ENCODE data around the gene CCDC178.
A peak's percentile ranks its signal among the peaks of the same experiment; 100 is the strongest.

Gene CCDC178

GRCh38 chr18:32902568-32903330 lies 537.8 kb downstream of the CCDC178 start:
- no peaks in the 10 kb centered on the region for H3K4me1 ChIP-seq (ENCODE audit: insufficient read depth, insufficient read length)
- H3K4me3 ChIP-seq (ENCODE audit: insufficient read length, low read depth), result no peak overlapping the region
- H3K36me3 ChIP-seq (ENCODE audit: insufficient read depth, insufficient read length, low read length), result no peaks in the 10 kb centered on the region
- no peak for TF ChIP-seq SUZ12 (IDR thresholded peaks at IDR 0.05; ENCODE audit: extremely low read depth, insufficient read depth, insufficient read length)
- no peak overlapping the region for H3K9ac ChIP-seq (ENCODE audit: insufficient read length, low read depth)
- H3K9me3 ChIP-seq (ENCODE audit: insufficient read depth, low read length), result peaks cover 5% of the 10 kb centered on the region
- no peaks in the 10 kb centered on the region for H3K27me3 ChIP-seq (ENCODE audit: insufficient read depth, insufficient read length)
- DNase-seq (ENCODE audit: low read depth, low spot score), result no peak

DNA sequence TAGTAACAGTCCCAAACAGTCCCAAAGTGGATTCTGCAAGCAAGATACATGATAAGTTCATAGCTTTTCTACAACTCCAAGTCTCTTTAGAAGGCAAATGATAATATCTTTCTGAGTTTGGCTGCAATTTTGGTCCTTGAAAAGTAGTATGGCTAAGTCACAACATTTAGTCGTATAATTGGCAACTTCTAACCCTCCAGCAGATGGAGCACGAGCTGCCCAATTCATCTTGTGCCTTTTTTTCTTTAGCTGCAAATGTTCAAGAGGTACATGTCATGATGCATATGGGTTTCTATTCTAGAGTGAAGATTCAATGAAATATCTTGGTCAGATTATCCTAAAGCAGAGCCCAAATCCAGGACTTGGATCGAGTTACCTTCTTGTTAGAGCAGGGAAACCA lies 540.7 kb downstream of the CCDC178 start:
- no peaks in the 10 kb centered on the region for H3K27me3 ChIP-seq (ENCODE audit: insufficient read depth, insufficient read length)
- H3K9ac ChIP-seq (ENCODE audit: insufficient read length, low read depth), result no peak overlapping the region
- H3K36me3 ChIP-seq (ENCODE audit: insufficient read depth, insufficient read length, low read length), result no peaks in the 10 kb centered on the region
- no peak for DNase-seq (ENCODE audit: low read depth, low spot score)
- H3K4me1 ChIP-seq (ENCODE audit: insufficient read depth, insufficient read length), result no peaks in the 10 kb centered on the region
- TF ChIP-seq YY1 (IDR thresholded peaks at IDR 0.05; ENCODE audit: insufficient read depth, insufficient read length), result no peak
- no peak for TF ChIP-seq SUZ12 (IDR thresholded peaks at IDR 0.05; ENCODE audit: extremely low read depth, insufficient read depth, insufficient read length)
- no peak for TF ChIP-seq ZNF274 (IDR thresholded peaks at IDR 0.05; ENCODE audit: low read depth, low read length)
- H3K4me3 ChIP-seq (ENCODE audit: insufficient read length, low read depth), result no peak overlapping the region
- peaks cover 27% of the 10 kb centered on the region for H3K9me3 ChIP-seq (ENCODE audit: insufficient read depth, low read length)

DNA sequence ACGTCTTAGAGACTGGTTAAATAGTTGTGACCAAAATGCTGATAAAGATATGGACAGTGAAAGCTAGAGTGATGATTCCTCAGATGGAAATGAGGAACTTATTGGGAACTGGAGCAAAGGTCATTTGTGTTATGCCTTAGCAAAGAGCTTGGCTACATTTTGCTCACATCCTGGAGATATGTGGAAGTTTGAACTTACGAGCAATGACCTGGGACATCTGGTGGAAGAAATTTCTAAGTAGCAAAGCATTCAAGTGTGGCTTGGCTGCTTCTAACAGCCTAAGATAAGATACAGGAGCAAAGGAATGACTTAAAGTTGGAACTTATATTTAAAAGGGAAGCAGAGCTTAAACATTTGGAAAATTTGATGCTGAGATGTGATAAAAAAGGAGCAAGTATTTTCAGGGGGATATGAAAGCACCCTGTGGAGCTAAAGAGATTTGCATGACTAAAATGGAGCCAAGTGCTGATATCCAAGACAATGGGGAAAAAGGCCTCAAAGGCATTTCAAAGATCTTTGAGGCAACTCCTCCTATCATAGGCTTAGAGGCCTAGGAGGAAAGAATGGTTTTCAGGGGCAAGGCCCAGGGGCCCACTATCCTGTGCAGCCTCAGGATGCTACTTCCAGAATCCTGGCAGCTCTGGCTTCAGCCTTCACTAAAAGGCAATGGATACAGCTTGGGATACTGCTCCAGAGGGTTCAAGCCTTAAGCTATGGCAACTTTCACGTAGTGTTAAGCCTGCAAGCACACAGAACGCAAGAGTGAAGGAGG lies 543.6 kb downstream of the CCDC178 start:
- Histone ChIP-seq H3K36me3 (ENCODE audit: insufficient read depth, insufficient read length, low read length) (no peaks in the 10 kb centered on the region), H3K27me3 (ENCODE audit: insufficient read depth, insufficient read length) (no peaks in the 10 kb centered on the region), H3K4me3 (ENCODE audit: insufficient read length, low read depth) (no peak overlapping the region), H3K4me1 (ENCODE audit: insufficient read depth, insufficient read length) (no peaks in the 10 kb centered on the region), H3K9ac (ENCODE audit: insufficient read length, low read depth) (no peak overlapping the region), H3K9me3 (ENCODE audit: insufficient read depth, low read length) (peaks cover 27% of the 10 kb centered on the region)
- peak; percentile 36 for DNase-seq (ENCODE audit: low read depth, low spot score)
- no peak for TF ChIP-seq SUZ12 (IDR thresholded peaks at IDR 0.05; ENCODE audit: extremely low read depth, insufficient read depth, insufficient read length)
- no peak for TF ChIP-seq ZNF274 (IDR thresholded peaks at IDR 0.05; ENCODE audit: low read depth, low read length)

DNA sequence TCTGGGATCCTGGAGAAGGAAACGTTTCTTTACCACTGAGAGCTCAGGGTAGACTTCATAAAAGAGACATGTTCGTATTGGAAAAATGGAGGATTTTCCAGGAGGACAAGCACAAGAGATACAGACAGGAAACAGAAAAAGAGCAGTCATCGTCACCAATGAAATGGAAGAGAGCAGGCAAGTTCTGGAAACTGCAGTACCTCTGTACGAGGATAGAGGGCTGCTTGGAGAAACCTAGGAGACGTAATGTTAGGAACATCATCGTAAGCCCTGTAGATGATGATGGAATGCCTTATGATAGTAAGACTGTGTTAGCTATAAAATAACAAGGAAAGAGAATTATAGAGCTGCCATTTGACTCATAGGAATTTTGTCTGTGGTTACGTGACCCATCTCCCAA lies 546.6 kb downstream of the CCDC178 start:
- no peaks in the 10 kb centered on the region for H3K36me3 ChIP-seq (ENCODE audit: insufficient read depth, insufficient read length, low read length)
- H3K4me3 ChIP-seq (ENCODE audit: insufficient read length, low read depth), result no peak overlapping the region
- TF ChIP-seq SUZ12 (IDR thresholded peaks at IDR 0.05; ENCODE audit: extremely low read depth, insufficient read depth, insufficient read length), result no peak
- TF ChIP-seq YY1 (IDR thresholded peaks at IDR 0.05; ENCODE audit: insufficient read depth, insufficient read length), result no peak
- no peak for TF ChIP-seq ZNF274 (IDR thresholded peaks at IDR 0.05; ENCODE audit: low read depth, low read length)
- no peaks in the 10 kb centered on the region for H3K27me3 ChIP-seq (ENCODE audit: insufficient read depth, insufficient read length)
- H3K9me3 ChIP-seq (ENCODE audit: insufficient read depth, low read length), result peaks cover 27% of the 10 kb centered on the region
- no peaks in the 10 kb centered on the region for H3K4me1 ChIP-seq (ENCODE audit: insufficient read depth, insufficient read length)
- no peak for DNase-seq (ENCODE audit: low read depth, low spot score)
- no peak overlapping the region for H3K9ac ChIP-seq (ENCODE audit: insufficient read length, low read depth)

DNA sequence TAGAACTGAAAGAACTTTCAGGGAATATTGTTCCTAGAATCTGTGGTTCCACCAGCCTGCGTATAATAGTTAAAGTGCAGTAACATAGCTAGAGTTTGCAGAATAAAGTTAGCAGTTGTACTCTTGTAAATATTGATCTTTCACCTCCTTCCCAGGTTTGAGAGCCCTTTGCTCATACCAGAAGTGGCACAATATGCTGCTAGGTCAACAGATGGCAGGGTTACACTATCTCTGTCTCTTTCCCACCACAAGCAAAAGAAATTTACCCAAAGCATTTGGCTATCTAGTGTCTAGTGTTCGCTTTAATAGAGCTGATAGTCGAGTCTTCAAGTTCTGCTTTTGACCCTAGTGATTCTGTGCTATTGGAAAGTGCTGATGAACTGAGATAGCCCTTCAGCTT lies 548.7 kb downstream of the CCDC178 start:
- H3K4me3 ChIP-seq (ENCODE audit: insufficient read length, low read depth), result no peak overlapping the region
- no peak overlapping the region for H3K9ac ChIP-seq (ENCODE audit: insufficient read length, low read depth)
- H3K9me3 ChIP-seq (ENCODE audit: insufficient read depth, low read length), result peaks cover 12% of the 10 kb centered on the region
- H3K27me3 ChIP-seq (ENCODE audit: insufficient read depth, insufficient read length), result no peaks in the 10 kb centered on the region
- H3K36me3 ChIP-seq (ENCODE audit: insufficient read depth, insufficient read length, low read length), result no peaks in the 10 kb centered on the region
- TF ChIP-seq SUZ12 (IDR thresholded peaks at IDR 0.05; ENCODE audit: extremely low read depth, insufficient read depth, insufficient read length), result no peak
- no peak for TF ChIP-seq ZNF274 (IDR thresholded peaks at IDR 0.05; ENCODE audit: low read depth, low read length)
- TF ChIP-seq YY1 (IDR thresholded peaks at IDR 0.05; ENCODE audit: insufficient read depth, insufficient read length), result no peak
- H3K4me1 ChIP-seq (ENCODE audit: insufficient read depth, insufficient read length), result no peaks in the 10 kb centered on the region
- DNase-seq (ENCODE audit: low read depth, low spot score), result no peak

DNA sequence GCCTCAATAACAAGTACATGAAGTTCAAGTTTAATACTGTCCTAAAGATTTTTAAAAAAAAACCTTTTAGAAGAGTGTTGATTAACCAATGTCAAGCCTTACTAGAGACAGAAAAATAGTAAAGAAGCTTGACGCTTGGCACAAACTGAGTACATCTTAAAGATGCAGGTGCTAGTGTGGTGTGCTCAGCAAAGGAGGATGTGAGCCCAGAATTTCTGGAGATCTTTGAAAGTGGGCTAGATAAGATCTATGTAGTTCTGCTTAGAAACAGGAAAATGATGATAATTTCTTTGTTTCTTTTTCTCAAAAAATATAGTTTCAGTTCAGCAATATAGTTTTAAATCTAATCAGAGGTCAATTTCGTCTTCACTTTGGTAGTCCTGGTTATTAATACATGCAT lies 549.4 kb downstream of the CCDC178 start:
- DNase-seq (ENCODE audit: low read depth, low spot score), result no peak
- Histone ChIP-seq H3K4me3 (ENCODE audit: insufficient read length, low read depth) (no peak overlapping the region), H3K27me3 (ENCODE audit: insufficient read depth, insufficient read length) (no peaks in the 10 kb centered on the region), H3K9me3 (ENCODE audit: insufficient read depth, low read length) (peaks cover 6% of the 10 kb centered on the region; the same call in 1 of the 2 replicates), H3K36me3 (ENCODE audit: insufficient read depth, insufficient read length, low read length) (no peaks in the 10 kb centered on the region), H3K9ac (ENCODE audit: insufficient read length, low read depth) (no peak overlapping the region), H3K4me1 (ENCODE audit: insufficient read depth, insufficient read length) (no peaks in the 10 kb centered on the region)
- TF ChIP-seq SUZ12 (IDR thresholded peaks at IDR 0.05; ENCODE audit: extremely low read depth, insufficient read depth, insufficient read length), result no peak
- no peak for TF ChIP-seq ZNF274 (IDR thresholded peaks at IDR 0.05; ENCODE audit: low read depth, low read length)
- TF ChIP-seq YY1 (IDR thresholded peaks at IDR 0.05; ENCODE audit: insufficient read depth, insufficient read length), result no peak
